Suppressor macrophage treated with lipopolysaccharide for 1 hour (primary cell): ENCODE results near the gene NAV2.

Experiments used
- DNase-seq, 3 donors: peaks; one replicate each; pipeline ENCODE4 v3.0.0-alpha.2; 2020 to 2022

The NAV2 gene

DNA sequence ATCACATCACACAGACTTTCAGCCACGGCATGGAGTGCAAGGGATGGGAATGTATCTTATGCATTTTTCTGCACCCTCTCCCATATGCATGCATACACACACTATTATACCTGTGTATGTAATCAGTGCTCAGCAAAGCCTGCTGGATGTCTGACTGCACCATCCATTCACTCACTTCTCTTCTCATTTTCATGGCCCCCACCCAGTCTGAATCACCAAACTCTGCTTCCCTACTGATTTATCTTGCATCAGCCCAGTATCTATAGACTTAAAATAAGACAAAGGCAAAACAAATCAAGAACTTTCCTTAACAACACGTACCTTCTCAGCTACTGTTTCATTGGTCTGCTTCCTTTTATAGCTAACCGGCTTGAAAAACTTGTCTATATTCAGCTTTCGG lies 426.1 kb downstream of the NAV2 start:
- DNase-seq, result no peak

DNA sequence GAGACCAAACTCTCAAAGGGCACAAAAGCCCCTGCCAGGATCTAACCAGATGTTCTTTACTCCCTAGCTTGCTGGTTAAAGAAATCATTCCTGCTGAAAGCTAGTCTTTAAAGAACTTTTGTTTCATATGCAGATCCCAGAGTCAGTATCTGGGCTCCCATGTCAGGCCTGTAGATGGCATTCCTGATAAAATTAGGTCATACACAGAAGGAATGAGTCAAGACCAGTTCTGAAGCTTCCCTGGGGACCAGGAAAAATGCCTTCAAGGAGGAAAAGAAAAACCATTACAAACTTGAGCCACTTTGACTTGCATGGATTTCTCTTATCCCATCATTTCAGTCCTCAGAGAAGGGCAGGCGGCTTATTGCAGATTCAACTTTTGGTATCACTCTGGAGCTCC lies 441.7 kb downstream of the NAV2 start:
- DNase-seq, result no peak

DNA sequence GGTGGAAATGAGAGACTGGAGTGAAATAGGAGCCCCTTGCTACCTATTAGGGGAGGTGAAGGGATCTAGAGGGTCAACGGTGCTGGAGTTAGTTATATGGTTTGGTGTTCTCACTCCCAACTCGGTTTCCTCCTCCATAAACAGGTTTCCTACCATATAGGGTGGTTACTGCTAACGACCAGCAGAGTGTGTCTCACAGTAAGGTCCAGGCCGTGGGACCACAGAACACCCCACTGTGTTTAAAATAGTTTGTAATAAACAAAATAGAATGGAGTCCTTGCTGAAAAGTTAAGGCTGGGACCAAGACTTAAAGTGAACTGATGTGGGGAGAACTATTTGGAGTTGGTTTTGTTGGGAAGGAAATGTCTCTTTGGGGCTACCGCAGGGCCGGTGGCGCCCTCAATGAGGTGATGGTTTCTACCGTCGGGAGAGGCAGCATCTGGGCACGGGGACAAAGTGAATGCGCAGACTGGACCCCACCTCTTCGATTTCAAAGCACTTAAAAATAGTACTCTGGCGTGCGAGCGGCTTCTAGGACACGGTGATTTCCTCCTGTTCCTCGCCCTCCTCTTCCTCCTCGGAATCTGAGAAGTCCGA lies 443.1 kb downstream of the NAV2 start:
- no peak for DNase-seq

DNA sequence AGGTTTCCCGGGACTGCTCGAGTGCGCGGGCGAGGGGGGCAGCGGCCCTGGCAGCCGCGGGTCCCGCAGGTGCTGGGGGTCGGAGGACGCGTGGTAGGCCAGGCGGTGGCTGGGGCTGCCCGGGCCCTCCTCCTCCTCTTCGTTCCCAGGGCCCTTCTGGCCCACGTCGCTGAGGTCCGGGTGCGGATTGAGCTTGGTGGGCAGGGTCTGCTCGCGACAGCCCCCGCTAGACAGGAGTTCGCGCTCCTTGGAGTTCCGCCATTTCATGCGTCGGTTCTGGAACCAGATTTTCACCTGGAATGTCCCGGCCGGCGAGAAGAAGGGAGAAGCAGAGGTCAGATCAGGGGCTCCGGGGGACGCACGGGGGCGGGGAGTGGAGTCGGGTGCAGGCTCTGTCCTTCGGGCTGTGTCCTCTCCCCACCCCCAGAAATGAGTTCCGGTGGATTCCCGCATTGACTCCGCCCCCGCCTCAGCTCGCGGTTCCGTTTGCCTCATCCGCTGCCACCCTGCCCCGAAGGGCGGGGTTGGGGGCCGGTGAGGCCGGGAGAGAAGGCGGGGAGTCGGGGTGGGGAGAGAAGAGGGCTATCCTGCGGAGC lies 443.7 kb downstream of the NAV2 start:
- DNase-seq, result peak; percentile 30 to 63 (median 51)

DNA sequence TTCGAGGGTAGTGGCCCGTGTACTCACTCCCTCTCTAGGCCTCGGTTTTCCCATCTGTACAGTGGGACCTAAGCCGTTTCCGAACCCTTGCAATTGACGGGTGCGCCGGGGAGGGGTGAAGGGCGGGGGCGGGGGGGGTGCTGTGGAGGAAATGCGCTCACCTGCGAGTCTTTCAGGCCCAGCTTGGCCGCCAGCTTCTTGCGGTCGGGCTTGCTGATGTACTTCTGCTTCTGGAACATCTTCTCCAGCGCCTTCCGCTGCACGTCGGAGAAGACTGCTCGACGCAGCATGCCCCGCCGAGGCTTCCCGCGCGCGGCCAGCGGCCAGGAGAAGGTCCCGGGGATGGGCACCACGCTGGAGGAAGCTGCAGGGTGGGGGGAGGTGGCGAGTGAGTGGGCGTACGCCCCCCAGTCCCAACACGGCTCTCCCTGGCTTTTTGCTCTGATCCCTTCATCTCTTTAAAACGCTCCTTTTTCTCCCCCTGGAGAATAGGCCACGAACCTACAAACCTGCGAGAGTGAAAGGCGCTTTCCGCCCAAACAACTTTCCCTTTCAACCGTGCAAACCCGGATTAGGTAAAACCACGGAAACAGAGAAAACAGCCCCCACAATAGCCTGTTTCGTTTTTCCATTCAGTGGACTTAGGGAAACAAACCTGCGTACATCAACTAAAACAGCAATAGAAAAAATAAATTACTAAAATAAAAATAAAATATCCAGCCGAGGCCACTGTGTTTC lies 444.4 kb downstream of the NAV2 start:
- peak in 2 of 3 donors; percentile 23 for DNase-seq

DNA sequence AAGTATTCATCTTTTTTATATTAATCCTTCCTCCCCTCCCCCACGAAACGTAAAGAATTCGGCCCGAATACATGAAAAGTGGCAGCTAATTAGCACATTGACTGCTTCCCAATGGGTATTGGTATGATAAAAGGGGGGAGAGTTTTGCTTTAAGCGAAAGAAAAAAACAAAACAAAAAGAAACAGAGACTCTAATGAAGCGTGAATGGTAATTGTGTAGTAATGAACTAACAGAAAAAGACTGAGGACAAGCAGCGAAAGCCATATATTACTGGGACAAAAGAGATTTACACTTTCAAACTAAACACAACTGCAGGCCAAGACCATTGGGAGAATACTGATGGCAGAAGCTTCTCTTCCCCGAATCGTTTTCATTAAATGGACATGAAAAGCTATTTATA lies 445.1 kb downstream of the NAV2 start:
- DNase-seq, result no peak

- DNase-seq, result peak in 2 of 3 donors; percentile 36 to 62
Measured at GRCh38 chr11:20158597-20159257, 446.1 kb downstream of the NAV2 start.

DNA sequence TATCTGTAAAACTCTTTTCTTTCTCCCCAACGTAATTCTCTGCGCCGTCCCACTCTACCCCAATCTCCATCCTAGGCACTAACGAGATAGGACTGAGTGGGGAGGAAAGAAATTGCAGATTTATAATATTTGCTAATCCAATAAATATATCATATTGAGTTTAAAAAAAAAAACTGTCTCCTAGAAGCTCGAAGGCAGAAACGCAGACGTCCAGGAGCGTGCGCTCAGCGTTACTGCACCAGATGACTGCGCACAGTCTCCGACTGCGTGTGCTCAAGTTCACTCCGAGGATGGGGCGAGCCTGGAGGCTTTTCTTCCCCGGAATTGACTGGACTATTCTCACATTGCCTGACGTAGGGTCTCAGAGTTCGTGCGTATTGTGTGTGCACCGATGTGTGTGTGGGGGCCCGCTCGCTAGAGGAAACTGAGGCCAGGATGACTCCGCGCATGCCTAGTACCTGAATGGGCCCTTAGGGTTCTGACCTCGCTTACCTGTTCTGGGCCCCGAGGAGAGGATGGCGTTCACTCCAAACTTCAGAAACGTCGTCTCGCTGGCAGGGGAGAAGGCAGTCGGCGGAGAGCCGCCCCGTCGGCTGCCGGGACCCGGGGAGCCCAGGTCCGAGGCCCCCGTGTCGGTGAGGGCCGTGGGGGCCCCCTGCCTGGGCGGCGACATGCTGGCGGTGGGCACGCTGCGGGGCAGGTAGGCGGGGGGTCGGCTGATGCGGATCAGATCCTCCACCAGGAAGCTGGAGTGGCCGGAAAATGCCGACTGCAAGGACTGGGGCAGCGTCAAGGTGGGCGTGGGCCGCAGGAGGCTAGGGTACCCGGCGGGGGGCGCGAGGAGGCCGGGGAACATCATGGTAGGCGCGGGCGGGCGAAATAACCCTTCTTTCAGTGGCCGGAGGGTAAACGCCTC lies 447.1 kb downstream of the NAV2 start:
- no peak for DNase-seq

DNA sequence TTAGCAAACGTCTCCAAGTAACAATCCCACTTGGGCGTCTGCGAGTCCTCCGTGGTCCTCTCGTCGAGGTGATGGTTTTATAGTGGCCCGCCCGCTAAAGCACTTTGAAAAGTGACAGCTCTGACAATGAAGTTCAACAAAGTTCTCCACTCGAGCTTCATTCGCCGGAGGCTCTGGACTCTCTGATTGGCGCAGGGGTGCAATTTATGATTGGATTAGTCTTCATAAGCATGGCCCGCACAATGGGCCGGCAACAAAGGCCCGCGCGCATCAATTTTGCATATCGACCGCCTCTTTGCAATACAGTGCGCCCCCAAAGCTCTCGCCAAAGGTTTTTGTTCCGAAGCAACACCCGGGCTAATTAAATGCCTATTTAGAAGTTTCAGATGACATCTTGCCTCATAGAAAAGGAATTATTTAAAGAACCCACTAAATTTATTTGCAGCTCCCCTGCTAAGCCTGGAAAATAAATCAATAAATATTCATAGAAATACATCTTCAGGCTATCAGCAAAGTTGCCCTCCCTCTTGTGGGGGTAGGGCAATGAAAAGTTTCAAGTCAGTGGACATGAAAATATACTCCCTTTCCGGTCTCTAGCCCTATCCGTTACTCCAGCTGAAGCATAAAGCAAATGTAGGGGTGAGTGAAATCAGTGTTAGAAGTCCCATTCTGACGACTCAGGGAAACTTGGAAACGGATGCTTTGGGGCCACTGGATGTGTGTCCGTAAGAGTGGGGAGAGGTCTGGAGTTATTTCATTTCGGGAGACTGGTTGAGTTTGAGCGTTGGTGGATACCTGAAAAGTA lies 448.0 kb downstream of the NAV2 start, which contains the start of gene DBX1:
DBX1 (minus strand) TSS at position 51 of the 805 bp plus-strand sequence. CDS start 151 bp downstream, outside the sequence.
- DNase-seq, result no peak

DNA sequence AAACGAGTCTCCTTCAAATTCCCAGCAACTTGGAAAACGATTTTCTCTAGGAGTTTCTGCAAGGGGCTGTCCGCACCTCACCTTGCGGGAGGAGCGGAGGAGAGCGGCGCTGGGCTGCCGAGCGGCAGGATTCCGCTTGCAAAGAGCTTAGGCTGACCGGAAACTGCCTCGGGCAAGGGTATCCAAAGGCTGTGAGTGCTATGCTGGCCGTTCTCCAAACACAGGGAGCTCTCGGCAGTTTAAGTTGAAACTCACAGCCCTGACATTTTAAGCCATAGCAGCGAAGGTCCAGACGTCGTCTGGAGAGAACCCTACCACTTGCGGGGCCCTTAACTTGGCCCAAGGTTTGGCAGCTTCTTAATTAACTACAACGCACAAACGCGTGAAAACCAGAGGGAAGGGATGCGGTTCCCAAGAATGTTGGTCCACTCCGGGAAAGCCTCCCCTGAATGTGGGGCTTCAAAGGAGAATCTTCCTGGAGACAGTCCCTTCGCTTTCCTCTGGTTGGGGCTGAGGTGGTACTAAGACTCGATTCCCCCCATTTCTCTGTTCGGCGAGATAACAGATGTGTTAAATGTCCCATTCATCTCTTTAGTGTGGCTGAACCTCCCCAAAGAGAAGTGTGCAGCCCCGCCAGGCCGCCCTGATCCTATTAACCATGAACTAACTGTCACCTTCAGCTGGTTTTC lies 448.7 kb downstream of the NAV2 start:
- no peak for DNase-seq

DNA sequence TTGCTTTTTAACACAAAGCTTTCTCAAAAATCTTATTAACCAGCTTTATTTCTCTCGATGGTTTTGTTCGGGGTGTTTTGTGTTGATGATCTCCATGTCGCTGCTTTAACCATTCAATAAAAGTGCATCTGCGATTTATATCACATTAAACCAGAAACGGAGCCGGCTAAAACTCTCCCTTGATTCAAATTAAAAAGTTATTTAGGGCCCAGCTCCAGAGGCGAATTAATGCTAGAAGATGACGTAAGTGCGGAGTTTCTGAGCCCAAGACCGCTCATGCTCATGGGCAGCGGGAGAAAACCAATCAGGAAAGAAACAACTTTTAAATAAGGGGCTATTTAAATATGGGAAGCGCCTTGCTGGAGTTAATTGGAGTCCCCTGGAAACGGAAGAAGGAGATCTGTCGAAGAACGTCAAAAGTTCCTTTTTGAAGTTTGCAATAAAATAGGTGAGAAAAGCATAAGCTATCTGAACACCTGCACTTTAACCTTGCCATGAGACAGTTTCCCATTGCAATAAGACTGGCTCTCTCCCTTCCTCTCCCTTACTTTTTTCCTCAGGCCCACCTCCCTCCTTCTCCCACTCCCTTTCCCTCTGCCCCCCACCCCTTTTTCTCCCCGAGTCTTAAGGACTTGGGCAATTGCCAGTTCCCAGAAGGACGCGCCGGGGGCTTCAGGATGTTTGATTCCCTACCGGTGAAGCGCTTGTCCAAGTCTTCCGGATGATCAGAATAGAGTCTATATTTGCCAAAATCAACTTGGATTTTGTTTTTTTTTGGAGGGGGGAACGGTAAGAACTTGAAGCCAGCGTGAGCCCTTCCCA lies 449.5 kb downstream of the NAV2 start:
- peak in 1 of 3 donors; percentile 15 for DNase-seq

- DNase-seq, result peak in 2 of 3 donors; percentile 4 to 21
Measured at GRCh38 chr11:20162824-20163782, 450.5 kb downstream of the NAV2 start.

DNA sequence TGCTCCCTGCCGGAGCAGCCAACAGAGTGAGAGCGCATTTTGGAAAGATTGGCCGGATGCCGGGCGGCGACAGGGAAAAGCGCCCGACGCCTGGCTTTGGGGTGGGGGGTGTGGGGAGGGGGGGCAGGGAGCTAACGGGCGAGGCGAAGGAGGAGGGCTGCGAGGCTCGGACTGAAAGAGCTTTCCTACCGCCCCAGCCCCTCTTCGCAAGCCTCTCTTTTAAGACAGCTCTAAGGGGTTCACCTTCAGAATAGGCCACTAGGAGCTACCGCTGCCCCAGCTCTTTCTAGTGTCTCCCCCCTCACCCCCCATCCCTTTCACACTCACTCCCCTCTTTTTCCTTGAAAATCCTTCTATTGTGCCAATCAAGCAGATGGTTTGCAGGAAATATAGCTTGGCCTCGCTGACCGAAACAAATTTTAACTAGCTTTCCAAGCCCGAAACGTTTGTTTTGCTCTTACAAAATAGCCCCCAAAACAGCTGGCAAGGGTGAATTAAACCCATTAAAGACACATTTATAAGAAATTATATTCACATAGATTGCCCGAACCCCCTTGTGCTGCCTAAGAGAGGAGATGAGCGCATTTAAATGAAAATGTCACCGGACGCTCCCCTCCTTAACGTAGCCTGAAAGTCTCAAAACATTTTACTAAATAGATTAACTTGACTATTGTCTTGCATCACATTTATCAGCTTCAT lies 451.3 kb downstream of the NAV2 start:
- no peak for DNase-seq
